CD8-positive, alpha-beta memory T cell (primary cell): Measurements from ENCODE around the gene MINDY4. TPM values are rescaled to one million over a fixed set of nuclear protein-coding genes. Genes with fewer than 3 reads are reported as not detected.
A peak's percentile ranks its signal among the peaks of the same experiment; 100 is the strongest.

Source experiments
- CTCF ChIA-PET: fragments of 350-600 bp; sonication (Branson Sonifier 250); formaldehyde crosslinking; loops from one replicate; lab custom pipeline; 2021; ENCODE audit warnings: antibody characterized with exemption; lab: Charles Lee
- POLR2A ChIA-PET: fragments of 350-600 bp; sonication (Branson Sonifier 250); formaldehyde crosslinking; loops from one replicate; lab custom pipeline; 2021; ENCODE audit warnings: antibody characterized with exemption; lab: Charles Lee
- DNase-seq, 5 donors: peaks; one replicate each; pipeline versions ENCODE4 v3.0.0 to v3.0.0-alpha.2; 2020 to 2022; ENCODE audit warnings: mixed read lengths in 1 of 5
- H3K27ac ChIP-seq: one replicate; pipeline ENCODE4 v1.7.0; 2013; ENCODE audit warnings: low read depth, mild to moderate bottlenecking, low read length, moderate library complexity
- H3K27me3 ChIP-seq: 2 replicates; pipeline ENCODE4 v1.7.0; 2013; ENCODE audit warnings: low read length, mild to moderate bottlenecking; ENCODE audit not compliant: insufficient read depth, poor library complexity, severe bottlenecking
- H3K36me3 ChIP-seq: 2 replicates; pipeline ENCODE4 v1.7.0; 2013; ENCODE audit warnings: mild to moderate bottlenecking, low read length, moderate library complexity; ENCODE audit not compliant: insufficient read depth
- H3K4me1 ChIP-seq: 2 replicates; pipeline ENCODE4 v1.7.0; 2013; ENCODE audit warnings: mild to moderate bottlenecking, low read length, moderate library complexity; ENCODE audit not compliant: insufficient read depth
- H3K4me3 ChIP-seq: 2 replicates; pipeline ENCODE4 v1.7.0; 2013; ENCODE audit warnings: mild to moderate bottlenecking, low read length
- H3K9me3 ChIP-seq: 2 replicates; pipeline ENCODE4 v1.7.0; 2013; ENCODE audit warnings: mild to moderate bottlenecking, low read length
- H3K27ac Mint-ChIP-seq, 8 donors: one replicate each; pipeline ENCODE4 v1.8.0; 2020 to 2021; ENCODE audit warnings: mixed read lengths in 8 of 8, mild to moderate bottlenecking in 6 of 8, inconsistent platforms in 3 of 8, moderate library complexity in 3 of 8
- H3K27me3 Mint-ChIP-seq, 2 donors: one replicate each; pipeline ENCODE4 v1.8.0; 2020 to 2021; ENCODE audit warnings: mixed read lengths in 2 of 2, mild to moderate bottlenecking in 1 of 2, moderate library complexity in 1 of 2
- H3K36me3 Mint-ChIP-seq, 3 donors: one replicate each; pipeline ENCODE4 v1.8.0; 2020 to 2021; ENCODE audit warnings: mixed read lengths in 3 of 3, inconsistent platforms in 1 of 3, mild to moderate bottlenecking in 1 of 3
- H3K4me1 Mint-ChIP-seq, 3 donors: one replicate each; pipeline ENCODE4 v1.8.0; 2020 to 2021; ENCODE audit warnings: mixed read lengths in 3 of 3, inconsistent platforms in 1 of 3, mild to moderate bottlenecking in 1 of 3
- H3K4me3 Mint-ChIP-seq, 7 donors: one replicate each; pipeline ENCODE4 v1.8.0; 2020 to 2021; ENCODE audit warnings: mixed read lengths in 7 of 7, mild to moderate bottlenecking in 6 of 7, moderate library complexity in 4 of 7, inconsistent platforms in 2 of 7
- H3K9me3 Mint-ChIP-seq, 5 donors: one replicate each; pipeline ENCODE4 v1.8.0; 2020 to 2022; ENCODE audit warnings: mixed read lengths in 5 of 5, mild to moderate bottlenecking in 3 of 5, moderate library complexity in 2 of 5, inconsistent platforms in 1 of 5
- polyA plus RNA-seq: library from polyadenylated mRNA; unstranded; fragments of 300-500 nt; fragmentation: Illumina TruSeq; gene quantifications from one replicate; pipeline ENCODE4 v1.2.3, GENCODE V29; 2021
- total RNA-seq, 2 experiments: library from RNA; stranded (reverse); gene quantifications; one replicate each; pipeline ENCODE4 v1.2.3, GENCODE V29; 2021

MINDY4 gene
- total and polyA plus RNA-seq, 3 experiments from 2014 or later: 1.0 to 2.6 (median 2.4) TPM

- Histone ChIP-seq H3K36me3 (no peaks in the 10 kb centered on the region), H3K27me3 (no peaks in the 10 kb centered on the region), H3K27ac (no peak overlapping the region), H3K9me3 (no peaks in the 10 kb centered on the region), H3K4me1 (no peaks in the 10 kb centered on the region), H3K4me3 (no peak overlapping the region)
- POLR2A ChIA-PET: no interaction called here
- Mint-ChIP-seq H3K9me3 (no peaks in the 10 kb centered on the region), H3K4me3 (no peak overlapping the region), H3K27ac (no peak overlapping the region), H3K36me3 (no peaks in the 10 kb centered on the region), H3K27me3 (peaks cover 4 to 6% of the 10 kb centered on the region in 2 donors), H3K4me1 (peaks cover 0 to under 1% (median under 1%) of the 10 kb centered on the region in 3 donors)
- DNase-seq: no peak
- CTCF ChIA-PET: no interaction called here
Observed at GRCh38 chr7:30765408-30765807, 5.8 kb upstream of the MINDY4 start.

- Histone ChIP-seq H3K36me3 (no peaks in the 10 kb centered on the region), H3K4me3 (peak overlapping the region; percentile 82), H3K27ac (peak overlapping the region; percentile 72), H3K4me1 (no peaks in the 10 kb centered on the region), H3K9me3 (no peaks in the 10 kb centered on the region), H3K27me3 (no peaks in the 10 kb centered on the region)
- Mint-ChIP-seq H3K27ac (peak overlapping the region in 5 of 8 donors; percentile 1 to 61 (median 27)), H3K36me3 (peaks cover 0 to 2% (median 0%) of the 10 kb centered on the region in 3 donors), H3K9me3 (no peaks in the 10 kb centered on the region), H3K4me1 (peaks cover 9 to 12% (median 11%) of the 10 kb centered on the region in 3 donors), H3K4me3 (peak overlapping the region in 6 of 7 donors; percentile 70 to 93 (median 89)), H3K27me3 (peaks cover 0 to 4% of the 10 kb centered on the region in 2 donors)
- no peak for DNase-seq
- ChIA-PET CTCF (no interaction called here), POLR2A (no interaction called here)
Observed at GRCh38 chr7:30770845-30771173, 408 bp upstream of the MINDY4 start.

GRCh38 chr7:30771880-30772425 lies 736 bp downstream of the MINDY4 start:
- POLR2A ChIA-PET: interaction anchor here (1.1 kb wide), 1 partner anchor 178 kb away, joined by 3 read pairs; no protein-coding TSS in a partner anchor
- Mint-ChIP-seq H3K27ac (peak overlapping the region; percentile 32 to 92 (median 82)), H3K36me3 (peaks cover 0 to 2% (median 0%) of the 10 kb centered on the region in 3 donors), H3K4me3 (peak overlapping the region in 6 of 7 donors; percentile 82 to 93 (median 89)), H3K9me3 (no peaks in the 10 kb centered on the region), H3K27me3 (peaks cover 0 to 1% of the 10 kb centered on the region in 2 donors), H3K4me1 (peaks cover 9 to 12% (median 11%) of the 10 kb centered on the region in 3 donors)
- Histone ChIP-seq H3K27me3 (no peaks in the 10 kb centered on the region), H3K4me3 (peak overlapping the region; percentile 82), H3K4me1 (no peaks in the 10 kb centered on the region), H3K27ac (peak overlapping the region; percentile 72), H3K9me3 (no peaks in the 10 kb centered on the region), H3K36me3 (no peaks in the 10 kb centered on the region)
- CTCF ChIA-PET: interaction anchor here (1.1 kb wide), 2 partner anchors 11 to 32 kb away, joined by 3 to 4 read pairs; no protein-coding TSS in a partner anchor
- peak in 1 of 5 donors; percentile 2 for DNase-seq

DNA sequence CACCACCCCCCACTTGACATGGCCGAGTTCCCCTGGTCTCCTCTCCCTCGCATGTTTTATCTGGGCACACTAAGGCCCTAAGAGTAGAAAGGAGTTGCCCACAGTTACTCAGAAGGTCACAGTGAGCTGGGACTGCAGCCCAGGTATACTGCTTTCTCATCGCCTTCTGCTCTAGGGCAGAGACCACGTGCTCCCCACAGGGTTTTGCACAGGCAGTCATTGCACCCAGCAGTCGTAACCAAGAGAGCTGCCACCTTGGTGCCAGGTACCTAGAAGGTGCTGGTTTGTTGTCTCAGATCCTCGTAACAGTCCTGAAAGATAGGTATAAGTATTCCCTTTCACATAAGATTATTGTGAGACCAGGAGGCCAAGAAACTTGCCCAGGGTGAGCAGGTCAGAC lies 1.8 kb downstream of the MINDY4 start:
- Mint-ChIP-seq H3K36me3 (peaks cover 0 to 2% (median 0%) of the 10 kb centered on the region in 3 donors), H3K4me1 (peaks cover 9 to 12% (median 11%) of the 10 kb centered on the region in 3 donors), H3K4me3 (peak overlapping the region in 1 of 7 donors; percentile 90), H3K9me3 (no peaks in the 10 kb centered on the region), H3K27me3 (no peaks in the 10 kb centered on the region), H3K27ac (no peak overlapping the region)
- CTCF ChIA-PET: no interaction called here
- Histone ChIP-seq H3K27me3 (no peaks in the 10 kb centered on the region), H3K4me3 (no peak overlapping the region), H3K27ac (peak overlapping the region; percentile 72), H3K9me3 (no peaks in the 10 kb centered on the region), H3K4me1 (no peaks in the 10 kb centered on the region), H3K36me3 (no peaks in the 10 kb centered on the region)
- POLR2A ChIA-PET: no interaction called here
- no peak for DNase-seq

- no peaks in the 10 kb centered on the region for H3K36me3 ChIP-seq
- H3K36me3 Mint-ChIP-seq: peaks cover 0 to 2% (median 0%) of the 10 kb centered on the region in 3 donors
- no peak overlapping the region for H3K27ac ChIP-seq
- no peaks in the 10 kb centered on the region for H3K27me3 Mint-ChIP-seq
- ChIA-PET CTCF (no interaction called here), POLR2A (no interaction called here)
- no peak overlapping the region for H3K27ac Mint-ChIP-seq
- no peak for DNase-seq
- H3K27me3 ChIP-seq: no peaks in the 10 kb centered on the region
- no peaks in the 10 kb centered on the region for H3K9me3 ChIP-seq
- H3K4me3 Mint-ChIP-seq: no peak overlapping the region
- H3K4me1 ChIP-seq: no peaks in the 10 kb centered on the region
- H3K4me3 ChIP-seq: no peak overlapping the region
- no peaks in the 10 kb centered on the region for H3K9me3 Mint-ChIP-seq
- H3K4me1 Mint-ChIP-seq: peaks cover 5 to 6% (median 5%) of the 10 kb centered on the region in 3 donors
Observed at GRCh38 chr7:30775992-30776391, 4.8 kb downstream of the MINDY4 start.

DNA sequence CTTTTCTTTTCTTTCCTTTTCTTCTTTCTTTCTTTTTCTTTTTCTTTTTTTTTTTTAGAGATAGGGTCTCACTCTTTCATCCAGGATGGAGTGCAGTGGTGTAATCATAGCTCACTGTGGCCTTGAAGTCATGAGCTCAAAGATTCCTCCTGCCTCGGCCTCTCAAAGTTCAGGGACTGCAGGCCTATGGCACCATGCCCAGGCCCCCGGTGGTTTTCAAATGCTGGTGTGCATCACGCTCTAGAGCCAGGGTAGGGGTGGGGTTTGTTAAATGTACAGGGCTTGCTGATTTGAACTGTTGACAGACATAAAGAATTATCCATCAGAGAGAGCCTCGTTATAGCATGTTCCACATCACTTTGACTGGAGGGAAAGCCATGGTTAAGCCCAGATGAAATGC lies 5.8 kb downstream of the MINDY4 start:
- H3K4me3 Mint-ChIP-seq: peak overlapping the region in 1 of 7 donors; percentile 34
- Histone ChIP-seq H3K4me1 (no peaks in the 10 kb centered on the region), H3K36me3 (no peaks in the 10 kb centered on the region), H3K27ac (no peak overlapping the region), H3K9me3 (no peaks in the 10 kb centered on the region), H3K27me3 (no peaks in the 10 kb centered on the region), H3K4me3 (no peak overlapping the region)
- no peaks in the 10 kb centered on the region for H3K27me3 Mint-ChIP-seq
- ChIA-PET CTCF (interaction anchor here (1.8 kb wide), 1 partner anchor 11 kb away, joined by 6 read pairs; no protein-coding TSS in a partner anchor), POLR2A (no interaction called here)
- H3K4me1 Mint-ChIP-seq: peaks cover 3 to 4% (median 4%) of the 10 kb centered on the region in 3 donors
- no peaks in the 10 kb centered on the region for H3K9me3 Mint-ChIP-seq
- no peak for DNase-seq
- H3K36me3 Mint-ChIP-seq: peaks cover 0 to 3% (median 0%) of the 10 kb centered on the region in 3 donors
- H3K27ac Mint-ChIP-seq: peak overlapping the region in 1 of 8 donors; percentile 47

GRCh38 chr7:30778255-30779025 lies 7.2 kb downstream of the MINDY4 start:
- Mint-ChIP-seq H3K4me3 (no peak overlapping the region), H3K36me3 (peaks cover 0 to 4% (median 3%) of the 10 kb centered on the region in 3 donors), H3K27me3 (no peaks in the 10 kb centered on the region), H3K9me3 (no peaks in the 10 kb centered on the region), H3K27ac (no peak overlapping the region), H3K4me1 (no peaks in the 10 kb centered on the region)
- no peak for DNase-seq
- ChIA-PET POLR2A (no interaction called here), CTCF (interaction anchor here (1.8 kb wide), 1 partner anchor 9 kb away, joined by 6 read pairs; no protein-coding TSS in a partner anchor)
- Histone ChIP-seq H3K27me3 (no peaks in the 10 kb centered on the region), H3K36me3 (no peaks in the 10 kb centered on the region), H3K4me1 (no peaks in the 10 kb centered on the region), H3K27ac (no peak overlapping the region), H3K4me3 (no peak overlapping the region), H3K9me3 (no peaks in the 10 kb centered on the region)

- POLR2A ChIA-PET: no interaction called here
Observed at GRCh38 chr7:30779574-30779973, 8.4 kb downstream of the MINDY4 start.

More at GRCh38 chr7:30779574-30779973, 8.4 kb downstream of the MINDY4 start:
- DNase-seq: no peak
- Mint-ChIP-seq H3K27ac (no peak overlapping the region), H3K27me3 (no peaks in the 10 kb centered on the region), H3K4me1 (no peaks in the 10 kb centered on the region), H3K4me3 (no peak overlapping the region), H3K9me3 (no peaks in the 10 kb centered on the region), H3K36me3 (peaks cover 0 to 5% (median 3%) of the 10 kb centered on the region in 3 donors)
- CTCF ChIA-PET: no interaction called here
- H3K4me1 ChIP-seq: no peaks in the 10 kb centered on the region
- H3K27me3 ChIP-seq: no peaks in the 10 kb centered on the region
- no peaks in the 10 kb centered on the region for H3K9me3 ChIP-seq
- H3K4me3 ChIP-seq: no peak overlapping the region
- H3K36me3 ChIP-seq: no peaks in the 10 kb centered on the region
- no peak overlapping the region for H3K27ac ChIP-seq
